ENCODE measurements around the gene RMI2. TPM values are rescaled to one million over a fixed set of nuclear protein-coding genes. Genes with fewer than 3 reads are reported as not detected.

The RMI2 gene
- total and polyA plus RNA-seq, 7 donors: 0.36 to 19.3 (median 2.2) TPM

DNA sequence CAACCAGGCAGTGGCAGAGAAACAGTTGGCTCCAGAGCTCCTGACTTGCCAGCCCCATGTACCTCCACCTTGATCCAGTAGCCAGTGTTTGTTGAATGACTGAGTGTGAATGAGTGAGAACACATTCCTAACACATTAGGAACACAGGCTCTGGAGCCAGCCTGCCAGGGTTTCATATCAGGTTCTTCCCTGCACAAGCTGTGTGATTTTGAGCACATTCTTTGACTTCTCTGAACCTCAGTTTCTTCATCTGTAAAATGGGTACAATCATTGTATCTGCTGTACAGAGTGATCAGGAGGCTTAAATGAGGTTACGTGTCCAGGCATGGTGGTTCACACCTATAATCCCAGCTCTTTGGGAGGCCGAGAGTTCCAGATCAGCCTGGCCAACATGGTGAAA, 13.3 kb upstream of the RMI2 start:
- Histone ChIP-seq H3K36me3 (no peaks in the 10 kb centered on the region), H3K27ac (no peak overlapping the region), H3K27me3 (no peaks in the 10 kb centered on the region), H3K9me3 (no peaks in the 10 kb centered on the region), H3K4me1 (peaks cover 0 to 19% (median 18%) of the 10 kb centered on the region in 4 donors), H3K4me3 (no peak overlapping the region)
- TF ChIP-seq, protein P1, sequence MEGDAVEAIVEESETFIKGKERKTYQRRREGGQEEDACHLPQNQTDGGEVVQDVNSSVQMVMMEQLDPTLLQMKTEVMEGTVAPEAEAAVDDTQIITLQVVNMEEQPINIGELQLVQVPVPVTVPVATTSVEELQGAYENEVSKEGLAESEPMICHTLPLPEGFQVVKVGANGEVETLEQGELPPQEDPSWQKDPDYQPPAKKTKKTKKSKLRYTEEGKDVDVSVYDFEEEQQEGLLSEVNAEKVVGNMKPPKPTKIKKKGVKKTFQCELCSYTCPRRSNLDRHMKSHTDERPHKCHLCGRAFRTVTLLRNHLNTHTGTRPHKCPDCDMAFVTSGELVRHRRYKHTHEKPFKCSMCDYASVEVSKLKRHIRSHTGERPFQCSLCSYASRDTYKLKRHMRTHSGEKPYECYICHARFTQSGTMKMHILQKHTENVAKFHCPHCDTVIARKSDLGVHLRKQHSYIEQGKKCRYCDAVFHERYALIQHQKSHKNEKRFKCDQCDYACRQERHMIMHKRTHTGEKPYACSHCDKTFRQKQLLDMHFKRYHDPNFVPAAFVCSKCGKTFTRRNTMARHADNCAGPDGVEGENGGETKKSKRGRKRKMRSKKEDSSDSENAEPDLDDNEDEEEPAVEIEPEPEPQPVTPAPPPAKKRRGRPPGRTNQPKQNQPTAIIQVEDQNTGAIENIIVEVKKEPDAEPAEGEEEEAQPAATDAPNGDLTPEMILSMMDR (IDR thresholded peaks at IDR 0.05): no peak
- TF ChIP-seq POLR2AphosphoS5 (IDR thresholded peaks at IDR 0.05): no peak
- TF ChIP-seq POLR2A (IDR thresholded peaks at IDR 0.05): no peak
- TF ChIP-seq EP300 (IDR thresholded peaks at IDR 0.05): no peak
- WGBS, 2 donors: 89 to 91% methylated on average over 2 of the region's 2 CpGs
- intact Hi-C loops (cut with DNase I): no loop called here
- no peak for DNase-seq

- no peak overlapping the region for H3K27ac ChIP-seq
- H3K36me3 ChIP-seq: no peaks in the 10 kb centered on the region
- H3K4me3 ChIP-seq: no peak overlapping the region
- peaks cover 0 to 17% (median 15%) of the 10 kb centered on the region in 4 donors for H3K4me1 ChIP-seq
- H3K9me3 ChIP-seq: no peaks in the 10 kb centered on the region
- DNase-seq: no peak
- TF ChIP-seq POLR2AphosphoS5 (IDR thresholded peaks at IDR 0.05) (no peak), POLR2A (IDR thresholded peaks at IDR 0.05) (no peak), EP300 (IDR thresholded peaks at IDR 0.05) (no peak)
- TF ChIP-seq, protein P1 (IDR thresholded peaks at IDR 0.05): no peak
- H3K27me3 ChIP-seq: no peaks in the 10 kb centered on the region
- 68 to 69% methylated on average over 9 of the region's 9 CpGs for WGBS, 2 donors
- intact Hi-C loops (cut with DNase I): no loop called here
Measured at GRCh38 chr16:11333010-11333409, 12.2 kb upstream of the RMI2 start.

- TF ChIP-seq POLR2AphosphoS5 (IDR thresholded peaks at IDR 0.05) (no peak), POLR2A (IDR thresholded peaks at IDR 0.05) (no peak), EP300 (IDR thresholded peaks at IDR 0.05) (no peak)
- TF ChIP-seq, protein P1 (IDR thresholded peaks at IDR 0.05): no peak
- Histone ChIP-seq H3K4me1 (peaks cover 0 to 10% (median 8%) of the 10 kb centered on the region in 4 donors), H3K27ac (no peak overlapping the region), H3K27me3 (no peaks in the 10 kb centered on the region), H3K4me3 (no peak overlapping the region), H3K36me3 (no peaks in the 10 kb centered on the region), H3K9me3 (no peaks in the 10 kb centered on the region)
- WGBS, 2 donors: 56 to 77% methylated on average over 8 of the region's 8 CpGs
- intact Hi-C loops (cut with DNase I): no loop called here
- DNase-seq: no peak
Measured at GRCh38 chr16:11333702-11334101, 11.6 kb upstream of the RMI2 start.

GRCh38 chr16:11334831-11335404, 10.3 kb upstream of the RMI2 start:
- H3K4me1 ChIP-seq: no peaks in the 10 kb centered on the region
- H3K27me3 ChIP-seq: no peaks in the 10 kb centered on the region
- intact Hi-C loops (cut with DNase I): no loop called here
- 90 to 91% methylated on average over 6 of the region's 6 CpGs for WGBS, 2 donors
- TF ChIP-seq EP300 (IDR thresholded peaks at IDR 0.05): no peak
- no peak for TF ChIP-seq POLR2A (IDR thresholded peaks at IDR 0.05)
- TF ChIP-seq, protein P1 (IDR thresholded peaks at IDR 0.05): no peak
- TF ChIP-seq POLR2AphosphoS5 (IDR thresholded peaks at IDR 0.05): no peak
- H3K4me3 ChIP-seq: no peak overlapping the region
- H3K27ac ChIP-seq: no peak overlapping the region
- DNase-seq: no peak
- no peaks in the 10 kb centered on the region for H3K9me3 ChIP-seq
- no peaks in the 10 kb centered on the region for H3K36me3 ChIP-seq

- H3K4me1 ChIP-seq: no peaks in the 10 kb centered on the region
- TF ChIP-seq POLR2AphosphoS5 (IDR thresholded peaks at IDR 0.05) (no peak), POLR2A (IDR thresholded peaks at IDR 0.05) (no peak)
- TF ChIP-seq, protein P1 (IDR thresholded peaks at IDR 0.05): no peak
Measured at GRCh38 chr16:11339075-11339474, 6.2 kb upstream of the RMI2 start.

More at GRCh38 chr16:11339075-11339474, 6.2 kb upstream of the RMI2 start:
- Histone ChIP-seq H3K9me3 (no peaks in the 10 kb centered on the region), H3K36me3 (no peaks in the 10 kb centered on the region), H3K27me3 (no peaks in the 10 kb centered on the region), H3K4me3 (no peak overlapping the region), H3K27ac (no peak overlapping the region)
- DNase-seq: no peak
- intact Hi-C loops (cut with DNase I): no loop called here
- WGBS, 2 donors: 80 to 85% methylated on average over 3 of the region's 3 CpGs
